K562 (cell line): Measurements from ENCODE around the gene DGCR2. TPM values are rescaled to one million over a fixed set of nuclear protein-coding genes. Genes with fewer than 3 reads are reported as not detected.

Source experiments
- CUX1 ChIP-seq: fragments of 200-800 bp; sonication (Bioruptor generic); IDR thresholded peaks from 2 replicates; pipeline ENCODE4 v1.6.1; 2016; ENCODE audit warnings: missing genetic modification characterization, missing compliant biosample characterization
- FOXK1 ChIP-seq: sonication (generic); formaldehyde crosslinking; IDR thresholded peaks from 2 replicates; pipeline ENCODE4 v1.8.0; 2022; ENCODE audit warnings: missing genetic modification reagents, mild to moderate bottlenecking, borderline replicate concordance
- FOXM1 ChIP-seq, 2 experiments: fragments of 450-650 bp in 1 of 2; sonication (generic) in 1 of 2; formaldehyde crosslinking in 1 of 2; IDR thresholded peaks; 2 replicates each; pipeline versions ENCODE4 v1.6.1 to v1.9.0; 2017 to 2022; ENCODE audit warnings: low read depth in 2 of 2, mild to moderate bottlenecking in 2 of 2, missing genetic modification reagents in 1 of 2, moderate library complexity in 1 of 2
- FOXP1 ChIP-seq: sonication (generic); formaldehyde crosslinking; IDR thresholded peaks from 2 replicates; pipeline ENCODE4 v1.8.0; 2022; ENCODE audit warnings: mild to moderate bottlenecking, missing genetic modification reagents
- GTF2E2 ChIP-seq: fragments of 200-800 bp; sonication (Bioruptor generic); IDR thresholded peaks from 2 replicates; pipeline ENCODE4 v1.6.1; 2016; ENCODE audit warnings: missing genetic modification characterization, missing compliant biosample characterization
- IRF2 ChIP-seq: sonication (generic); formaldehyde crosslinking; IDR thresholded peaks from 2 replicates; pipeline ENCODE4 v1.8.1; 2022; ENCODE audit warnings: mild to moderate bottlenecking, missing genetic modification reagents
- RBM34 ChIP-seq: fragments of 200-400 bp; formaldehyde crosslinking; IDR thresholded peaks from 2 replicates; pipeline ENCODE4 v1.6.1; 2018; ENCODE audit warnings: low read length, borderline replicate concordance; ENCODE audit not compliant: insufficient read depth
- SLC30A9 ChIP-seq: fragments of 250-450 bp; sonication (Bioruptor Pico); IDR thresholded peaks from 2 replicates; pipeline ENCODE4 v1.8.0; 2022; ENCODE audit warnings: mild to moderate bottlenecking, moderate library complexity
- TEAD1 ChIP-seq, 2 experiments: fragments of 450-650 bp in 1 of 2; sonication (generic) in 1 of 2; formaldehyde crosslinking; IDR thresholded peaks; 2 replicates each; pipeline versions ENCODE4 v1.4.0 to v1.8.0; 2020 to 2022; ENCODE audit warnings: mild to moderate bottlenecking in 2 of 2, missing genetic modification reagents in 1 of 2
- ZBTB49 ChIP-seq: sonication (generic); formaldehyde crosslinking; IDR thresholded peaks from 2 replicates; pipeline ENCODE4 v1.8.0; 2022; ENCODE audit warnings: missing genetic modification reagents, mild to moderate bottlenecking, borderline replicate concordance
- ZEB2 ChIP-seq: fragments of 450-650 bp; IDR thresholded peaks from 2 replicates; pipeline ENCODE4 v1.6.1; 2016
- ZKSCAN8 ChIP-seq: fragments of 200-800 bp; sonication (Bioruptor generic); IDR thresholded peaks from 2 replicates; pipeline ENCODE4 v1.6.1; 2016; ENCODE audit warnings: missing genetic modification characterization, missing compliant biosample characterization
- ZNF311 ChIP-seq: fragments of 250-450 bp; sonication (Bioruptor Pico); IDR thresholded peaks from 2 replicates; pipeline ENCODE4 v1.4.0; 2020; ENCODE audit warnings: mild to moderate bottlenecking, moderate library complexity
- ZNF431 ChIP-seq: sonication (generic); formaldehyde crosslinking; IDR thresholded peaks from 2 replicates; pipeline ENCODE4 v1.8.0; 2022; ENCODE audit warnings: mild to moderate bottlenecking, missing genetic modification reagents
- ZNF76 ChIP-seq: fragments of 250-450 bp; sonication (Bioruptor Pico); IDR thresholded peaks from 2 replicates; pipeline ENCODE4 v1.4.0; 2020; ENCODE audit warnings: mild to moderate bottlenecking, moderate library complexity, borderline replicate concordance
- polyA plus RNA-seq, 8 experiments: library from polyadenylated mRNA; depleted of rRNA in 4 of 8; stranded (reverse) in 5 of 8; unstranded in 3 of 8; fragments of >200 nt; fragmentation: Nextera tagmentation in 2 of 8; fragmentation: Illumina TruSeq in 1 of 8; extraction: Ambion mirVana in 2 of 8; extraction: Trizol in 1 of 8; gene quantifications; 2 replicates each; pipeline versions ENCODE4 v1.2.1 to v1.2.3, GENCODE V29; 2011 to 2014; ENCODE audit warnings: inconsistent platforms in 1 of 8, missing spikeins in 1 of 8
- total RNA-seq, 7 experiments: library from RNA; depleted of rRNA in 6 of 7; stranded (reverse); fragments of >200 nt in 6 of 7; fragmentation: Illumina TruSeq in 2 of 7; extraction: Trizol in 2 of 7; gene quantifications; 2 replicates each; pipeline versions ENCODE4 v1.2.1 to v1.2.3, GENCODE V29; 2011 to 2021; ENCODE audit warnings: low replicate concordance in 1 of 7
- TF ChIP-seq, protein P1 (sequence below): sonication (generic); formaldehyde crosslinking; IDR thresholded peaks from 2 replicates; pipeline ENCODE4 v1.8.0; 2022; ENCODE audit warnings: missing genetic modification reagents, mild to moderate bottlenecking, moderate library complexity, borderline replicate concordance

Gene DGCR2
- total and polyA plus RNA-seq, 9 of the 15 experiments (the other 6 are each of a cell fraction or from before 2014, with no cell fraction given): 0.69 to 101 (median 56.4) TPM

- TF ChIP-seq ZNF76 (CRISPR knock-in tag) (no peak), RBM34 (no peak), FOXK1 (no peak), FOXP1 (CRISPR knock-in tag) (peak; percentile 81; the same call in 1 of the 2 replicates), ZBTB49 (no peak), SLC30A9 (CRISPR knock-in tag) (no peak), FOXM1 (IDR thresholded peaks at IDR 0.05; ENCODE audit: low read depth) (no peak), FOXM1 (CRISPR knock-in tag; IDR thresholded peaks at IDR 0.05; ENCODE audit: low read depth) (0 out of 2 replicates have a peak, but pooled peaks have one; percentile 21), ZNF431 (0 out of 2 replicates have a peak, but pooled peaks have one; percentile 40), TEAD1 (CRISPR knock-in tag; IDR thresholded peaks at IDR 0.05) (no peak), ZNF311 (0 out of 2 replicates have a peak, but pooled peaks have one; percentile 21), GTF2E2 (tag) (no peak), CUX1 (CRISPR knock-in tag) (no peak), ZEB2 (no peak), ZKSCAN8 (CRISPR knock-in tag) (no peak), IRF2 (CRISPR knock-in tag) (no peak)
- TF ChIP-seq, protein P1, sequence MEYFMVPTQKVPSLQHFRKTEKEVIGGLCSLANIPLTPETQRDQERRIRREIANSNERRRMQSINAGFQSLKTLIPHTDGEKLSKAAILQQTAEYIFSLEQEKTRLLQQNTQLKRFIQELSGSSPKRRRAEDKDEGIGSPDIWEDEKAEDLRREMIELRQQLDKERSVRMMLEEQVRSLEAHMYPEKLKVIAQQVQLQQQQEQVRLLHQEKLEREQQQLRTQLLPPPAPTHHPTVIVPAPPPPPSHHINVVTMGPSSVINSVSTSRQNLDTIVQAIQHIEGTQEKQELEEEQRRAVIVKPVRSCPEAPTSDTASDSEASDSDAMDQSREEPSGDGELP (CRISPR knock-in tag): peak; percentile 7; the same call in 1 of the 2 replicates
Observed at GRCh38 chr22:19035474-19036228, 86.6 kb downstream of the DGCR2 start (continued).
